ENCODE measurements around the gene SF3A2. TPM values are rescaled to one million over a fixed set of nuclear protein-coding genes. Genes with fewer than 3 reads are reported as not detected.

Gene SF3A2
- polyA plus RNA-seq, 1 donor from 2014 or later: 14.4 TPM

DNA sequence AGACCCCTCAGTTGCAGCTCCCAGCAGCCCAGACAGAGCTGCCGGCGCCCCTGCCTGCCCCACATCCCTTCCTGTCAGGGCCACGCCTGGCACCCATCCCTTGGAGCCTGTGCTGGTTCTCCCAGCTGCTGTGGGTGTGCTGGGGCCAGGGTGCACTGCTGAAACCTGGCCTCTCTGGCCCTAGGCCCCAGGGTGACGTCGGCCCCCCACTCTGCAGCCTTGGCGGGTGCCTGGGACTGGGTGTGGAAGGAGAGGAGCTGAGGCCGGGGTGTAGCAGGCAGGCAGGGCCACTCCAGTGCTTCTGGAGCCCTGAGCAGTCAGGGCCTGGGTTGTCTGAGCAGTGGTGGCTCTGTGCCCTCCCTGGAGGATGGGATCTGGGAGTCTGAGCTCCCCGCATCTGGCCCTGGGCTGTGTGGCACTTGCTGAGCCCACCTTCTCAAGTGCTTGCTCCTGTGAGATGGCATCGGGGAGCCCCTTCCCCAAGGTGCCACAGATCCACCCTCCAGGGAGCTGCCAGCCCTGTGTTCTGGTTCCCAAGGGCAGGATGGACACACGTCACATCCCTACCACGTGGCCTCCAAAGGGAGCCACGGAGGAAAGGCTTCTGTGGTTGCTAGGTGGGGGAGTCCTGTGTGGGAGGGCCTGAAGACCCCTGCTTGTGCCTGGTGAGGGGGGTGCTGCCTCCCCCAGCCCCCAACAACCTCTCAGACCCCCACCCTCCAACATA is 5.7 kb upstream of the SF3A2 start:
- no peak overlapping the region for H3K27ac ChIP-seq (ENCODE audit: low read length)
- no peak overlapping the region for H3K4me2 ChIP-seq (ENCODE audit: low read length)
- H3K9me3 ChIP-seq (ENCODE audit: low read length): no peaks in the 10 kb centered on the region
- H3K9ac ChIP-seq (ENCODE audit: low read length): no peak overlapping the region
- no peak overlapping the region for H3K4me3 ChIP-seq (ENCODE audit: low read length)
- H3K36me3 ChIP-seq (ENCODE audit: insufficient read depth, low read length): no peaks in the 10 kb centered on the region
- H3K27me3 ChIP-seq (ENCODE audit: insufficient read depth, low read depth, low read length): no peaks in the 10 kb centered on the region
- no peaks in the 10 kb centered on the region for H4K20me1 ChIP-seq (ENCODE audit: insufficient read depth)
- no peaks in the 10 kb centered on the region for H3K9me2 ChIP-seq (ENCODE audit: insufficient read depth, low read length)
- no peak overlapping the region for H2AFZ ChIP-seq (ENCODE audit: low read depth, low read length)
- no peaks in the 10 kb centered on the region for H3F3A ChIP-seq (ENCODE audit: insufficient read depth, low read length, poor library complexity, severe bottlenecking)
- TF ChIP-seq POLR2AphosphoS5 (IDR thresholded peaks at IDR 0.05): peak; percentile 10
- TF ChIP-seq REST (IDR thresholded peaks at IDR 0.05; ENCODE audit: borderline replicate concordance): no peak
- H3K79me2 ChIP-seq (replicated peaks; ENCODE audit: insufficient read depth, low read length): peaks cover 21% of the 10 kb centered on the region

DNA sequence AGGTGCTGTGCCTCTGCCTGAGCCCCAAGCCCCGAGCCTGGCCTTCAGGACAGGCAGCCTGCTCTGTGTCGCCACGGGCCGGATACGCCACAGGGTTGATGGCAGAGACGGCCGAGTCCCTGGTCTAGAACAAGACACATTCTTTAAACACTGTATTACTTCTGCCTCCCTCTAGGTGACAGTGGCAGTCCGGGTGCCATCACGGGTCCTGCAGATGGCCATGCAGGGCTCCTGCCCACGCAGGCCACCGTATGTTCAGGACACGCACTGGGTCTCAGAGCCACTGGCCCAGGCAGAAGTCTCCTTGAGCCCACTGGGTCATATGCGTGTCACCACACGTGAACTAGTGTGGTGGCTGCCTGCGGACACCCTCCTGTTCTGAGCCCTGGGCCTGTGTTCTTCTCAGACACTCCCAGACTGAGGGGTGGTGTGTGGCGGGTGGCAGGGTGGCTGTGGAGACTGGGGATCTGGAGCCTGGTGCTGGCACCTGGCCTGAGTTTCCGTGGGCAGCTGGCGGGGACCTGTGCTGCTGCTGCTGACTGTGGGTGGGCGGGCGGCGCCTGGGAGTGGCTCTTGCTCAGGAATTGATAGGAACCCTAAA is 4.9 kb upstream of the SF3A2 start:
- H3K79me2 ChIP-seq (replicated peaks; ENCODE audit: insufficient read depth, low read length): peaks cover 22% of the 10 kb centered on the region
- no peaks in the 10 kb centered on the region for H3K36me3 ChIP-seq (ENCODE audit: insufficient read depth, low read length)

More for the DNA sequence above, 4.9 kb upstream of the SF3A2 start:
- no peaks in the 10 kb centered on the region for H4K20me1 ChIP-seq (ENCODE audit: insufficient read depth)
- no peak overlapping the region for H2AFZ ChIP-seq (ENCODE audit: low read depth, low read length)
- H3K9ac ChIP-seq (ENCODE audit: low read length): no peak overlapping the region
- H3K9me3 ChIP-seq (ENCODE audit: low read length): no peaks in the 10 kb centered on the region
- no peaks in the 10 kb centered on the region for H3K9me2 ChIP-seq (ENCODE audit: insufficient read depth, low read length)
- TF ChIP-seq REST (IDR thresholded peaks at IDR 0.05; ENCODE audit: borderline replicate concordance) (no peak), EZH2 (IDR thresholded peaks at IDR 0.05; ENCODE audit: borderline replicate concordance, insufficient read depth, low read length, poor library complexity, severe bottlenecking) (no peak), SMC3 (conservative IDR thresholded peaks at IDR 0.05; ENCODE audit: poor library complexity) (no peak), MXI1 (conservative IDR thresholded peaks at IDR 0.05; ENCODE audit: poor library complexity, severe bottlenecking) (no peak), RAD21 (conservative IDR thresholded peaks at IDR 0.05) (no peak), EP300 (conservative IDR thresholded peaks at IDR 0.05; ENCODE audit: poor library complexity, severe bottlenecking) (no peak), CTCF (IDR thresholded peaks at IDR 0.05; ENCODE audit: poor library complexity, severe bottlenecking) (no peak), TAF1 (IDR thresholded peaks at IDR 0.05; ENCODE audit: low read depth) (no peak), POLR2AphosphoS5 (IDR thresholded peaks at IDR 0.05) (no peak)
- H3K27me3 ChIP-seq (ENCODE audit: insufficient read depth, low read depth, low read length): no peaks in the 10 kb centered on the region
- no peak overlapping the region for H3K4me2 ChIP-seq (ENCODE audit: low read length)
- H3F3A ChIP-seq (ENCODE audit: insufficient read depth, low read length, poor library complexity, severe bottlenecking): no peaks in the 10 kb centered on the region
- H3K27ac ChIP-seq (ENCODE audit: low read length): no peak overlapping the region
- H3K4me3 ChIP-seq (ENCODE audit: low read length): no peak overlapping the region

Measured in neural cell (in vitro differentiated cells).